Neural progenitor cell (in vitro differentiated cells): ENCODE data around the gene OR10H2. TPM values are rescaled to one million over a fixed set of nuclear protein-coding genes. Genes with fewer than 3 reads are reported as not detected.

Experiments
- DNase-seq: peaks from one replicate; pipeline ENCODE4 v3.0.0-alpha.2; 2016; ENCODE audit warnings: low spot score
- H2AFZ ChIP-seq: fragments of 200-600 bp; sonication (generic); replicated peaks from 2 replicates; pipeline ENCODE4 v1.6.1; 2016; ENCODE audit warnings: antibody characterized with exemption
- H3F3A ChIP-seq: fragments of 200-600 bp; sonication (generic); 2 replicates; pipeline ENCODE4 v1.6.1; 2016; ENCODE audit warnings: antibody characterized with exemption, low read depth
- H3K27ac ChIP-seq: fragments of 200-600 bp; sonication (generic); 2 replicates; pipeline ENCODE4 v1.5.1; 2016; ENCODE audit warnings: mild to moderate bottlenecking
- H3K27me3 ChIP-seq: fragments of 200-600 bp; sonication (generic); 2 replicates; pipeline ENCODE4 v1.6.1; 2016; ENCODE audit warnings: mild to moderate bottlenecking, moderate library complexity
- H3K36me3 ChIP-seq: fragments of 200-600 bp; sonication (generic); 2 replicates; pipeline ENCODE4 v1.5.1; 2016
- H3K4me1 ChIP-seq: fragments of 200-600 bp; sonication (generic); 2 replicates; pipeline ENCODE4 v1.6.1; 2016; ENCODE audit warnings: mixed run types
- H3K4me2 ChIP-seq: fragments of 200-600 bp; sonication (generic); 2 replicates; pipeline ENCODE4 v1.6.1; 2016
- H3K4me3 ChIP-seq: fragments of 200-600 bp; sonication (generic); 2 replicates; pipeline ENCODE4 v1.5.1; 2016
- H3K79me2 ChIP-seq: fragments of 200-600 bp; sonication (generic); 2 replicates; pipeline ENCODE4 v1.6.1; 2016; ENCODE audit warnings: low read depth
- H3K9ac ChIP-seq: fragments of 200-600 bp; sonication (generic); 2 replicates; pipeline ENCODE4 v1.6.1; 2016
- H3K9me3 ChIP-seq: fragments of 200-600 bp; sonication (generic); 2 replicates; pipeline ENCODE4 v1.5.1; 2016; ENCODE audit warnings: low read depth
- H4K20me1 ChIP-seq: fragments of 200-600 bp; sonication (generic); 2 replicates; pipeline ENCODE4 v1.6.1; 2016; ENCODE audit warnings: low read depth
- H3K27ac Mint-ChIP-seq: 3 replicates; pipeline ENCODE4 v1.8.0; 2021; ENCODE audit warnings: mixed read lengths
- H3K27me3 Mint-ChIP-seq: 2 replicates; pipeline ENCODE4 v1.8.0; 2022; ENCODE audit warnings: low read depth, mild to moderate bottlenecking, inconsistent platforms, moderate library complexity, mixed read lengths; ENCODE audit not compliant: insufficient read depth
- H3K36me3 Mint-ChIP-seq: 3 replicates; pipeline ENCODE4 v1.8.0; 2021; ENCODE audit warnings: mixed read lengths
- H3K4me1 Mint-ChIP-seq: 3 replicates; pipeline ENCODE4 v1.8.0; 2021; ENCODE audit warnings: mixed read lengths
- H3K4me3 Mint-ChIP-seq: 3 replicates; pipeline ENCODE4 v1.8.0; 2021; ENCODE audit warnings: mild to moderate bottlenecking, moderate library complexity, mixed read lengths
- H3K9me3 Mint-ChIP-seq: 3 replicates; pipeline ENCODE4 v1.8.0; 2020; ENCODE audit warnings: mixed read lengths
- CTCF ChIP-seq: fragments of 200-600 bp; sonication (generic); IDR thresholded peaks from 2 replicates; pipeline ENCODE4 v1.5.1; 2017; ENCODE audit warnings: antibody characterized with exemption, mild to moderate bottlenecking
- EZH2 ChIP-seq: fragments of 200-600 bp; sonication (generic); IDR thresholded peaks from 2 replicates; pipeline ENCODE4 v1.6.1; 2017; ENCODE audit warnings: antibody characterized with exemption, mild to moderate bottlenecking, moderate library complexity
- EZH2phosphoT487 ChIP-seq: fragments of 200-600 bp; sonication (generic); IDR thresholded peaks from 2 replicates; pipeline ENCODE4 v1.6.1; 2017; ENCODE audit warnings: antibody characterized with exemption
- total RNA-seq: library from RNA; depleted of rRNA; stranded (reverse); fragments of >200 nt; gene quantifications from 2 replicates; pipeline ENCODE4 v1.2.3, GENCODE V29; 2015; ENCODE audit warnings: low replicate concordance

The OR10H2 gene
- total RNA-seq, 1 donor from 2014 or later, result not detected

GRCh38 chr19:15722956-15723355 lies 4.9 kb upstream of the OR10H2 start:
- no peak overlapping the region for H3K4me3 ChIP-seq
- H3K27me3 Mint-ChIP-seq, result peaks cover 4% of the 10 kb centered on the region
- H3K79me2 ChIP-seq, result no peaks in the 10 kb centered on the region
- no peak overlapping the region for H3K27ac Mint-ChIP-seq
- no peaks in the 10 kb centered on the region for H3F3A ChIP-seq
- no peaks in the 10 kb centered on the region for H4K20me1 ChIP-seq
- no peaks in the 10 kb centered on the region for H3K27me3 ChIP-seq
- no peaks in the 10 kb centered on the region for H3K36me3 ChIP-seq
- no peak overlapping the region for H3K4me2 ChIP-seq
- no peak for DNase-seq
- TF ChIP-seq EZH2 (no peak), CTCF (no peak), EZH2phosphoT487 (no peak)
- H3K9ac ChIP-seq, result no peak overlapping the region
- H2AFZ ChIP-seq, result no peak overlapping the region
- H3K4me1 ChIP-seq, result no peaks in the 10 kb centered on the region
- H3K36me3 Mint-ChIP-seq, result no peaks in the 10 kb centered on the region
- no peaks in the 10 kb centered on the region for H3K4me1 Mint-ChIP-seq
- no peak overlapping the region for H3K27ac ChIP-seq
- no peak overlapping the region for H3K4me3 Mint-ChIP-seq
- H3K9me3 Mint-ChIP-seq, result peaks cover 35% of the 10 kb centered on the region
- peaks cover 8% of the 10 kb centered on the region for H3K9me3 ChIP-seq

GRCh38 chr19:15730538-15730937 lies 2.7 kb downstream of the OR10H2 start:
- Mint-ChIP-seq H3K4me3 (no peak overlapping the region), H3K27me3 (no peaks in the 10 kb centered on the region)

GRCh38 chr19:15732388-15732787 lies 4.6 kb downstream of the OR10H2 start:
- Mint-ChIP-seq H3K27ac (no peak overlapping the region), H3K36me3 (no peaks in the 10 kb centered on the region), H3K4me3 (no peak overlapping the region), H3K27me3 (no peaks in the 10 kb centered on the region), H3K4me1 (no peaks in the 10 kb centered on the region), H3K9me3 (peaks cover 17% of the 10 kb centered on the region)
- H3K9me3 ChIP-seq, result no peaks in the 10 kb centered on the region
- no peaks in the 10 kb centered on the region for H3K4me1 ChIP-seq
- H3K4me2 ChIP-seq, result no peak overlapping the region
- H3K36me3 ChIP-seq, result no peaks in the 10 kb centered on the region
- no peaks in the 10 kb centered on the region for H4K20me1 ChIP-seq
- no peak overlapping the region for H3K27ac ChIP-seq
- no peaks in the 10 kb centered on the region for H3K79me2 ChIP-seq
- no peak overlapping the region for H3K4me3 ChIP-seq
- H3K27me3 ChIP-seq, result no peaks in the 10 kb centered on the region
- H2AFZ ChIP-seq, result no peak overlapping the region
- TF ChIP-seq EZH2phosphoT487, result no peak
- no peak for TF ChIP-seq CTCF
- no peak for TF ChIP-seq EZH2
- H3K9ac ChIP-seq, result no peak overlapping the region
- H3F3A ChIP-seq, result no peaks in the 10 kb centered on the region
- DNase-seq, result no peak

More at GRCh38 chr19:15730538-15730937, 2.7 kb downstream of the OR10H2 start:
- no peaks in the 10 kb centered on the region for H3K9me3 ChIP-seq
- Mint-ChIP-seq H3K27ac (no peak overlapping the region), H3K36me3 (no peaks in the 10 kb centered on the region), H3K9me3 (peaks cover 29% of the 10 kb centered on the region), H3K4me1 (no peaks in the 10 kb centered on the region)
- no peaks in the 10 kb centered on the region for H4K20me1 ChIP-seq
- DNase-seq, result no peak
- no peak overlapping the region for H3K4me2 ChIP-seq
- no peaks in the 10 kb centered on the region for H3K79me2 ChIP-seq
- H3K36me3 ChIP-seq, result no peaks in the 10 kb centered on the region
- no peaks in the 10 kb centered on the region for H3K4me1 ChIP-seq
- no peak overlapping the region for H3K4me3 ChIP-seq
- H2AFZ ChIP-seq, result no peak overlapping the region
- TF ChIP-seq EZH2phosphoT487, result no peak
- no peak for TF ChIP-seq EZH2
- no peak for TF ChIP-seq CTCF
- no peaks in the 10 kb centered on the region for H3K27me3 ChIP-seq
- H3F3A ChIP-seq, result no peaks in the 10 kb centered on the region
- H3K9ac ChIP-seq, result no peak overlapping the region
- H3K27ac ChIP-seq, result no peak overlapping the region
